Measurements from ENCODE around the gene PANX2.
A peak's percentile ranks its signal among the peaks of the same experiment; 100 is the strongest.

The PANX2 gene

GRCh38 chr22:50171319-50171964 lies 911 bp downstream of the PANX2 start:
- no peak for DNase-seq

- DNase-seq = no peak
These were observed 1.5 kb downstream of the PANX2 start for GRCh38 chr22:50171965-50172421.

- DNase-seq = peak; percentile 44 to 68
These were observed 2.9 kb downstream of the PANX2 start for GRCh38 chr22:50173311-50173982.

- no peak for DNase-seq
These were observed 3.4 kb downstream of the PANX2 start for GRCh38 chr22:50173983-50174355.

GRCh38 chr22:50174382-50175190 lies 4.1 kb downstream of the PANX2 start:
- no peak for DNase-seq

GRCh38 chr22:50175191-50175461 lies 4.6 kb downstream of the PANX2 start:
- DNase-seq = no peak

- DNase-seq = no peak
These were observed 5.7 kb downstream of the PANX2 start for GRCh38 chr22:50175921-50176849.

GRCh38 chr22:50176850-50177536 lies 6.5 kb downstream of the PANX2 start:
- DNase-seq = no peak

GRCh38 chr22:50177537-50178470 lies 7.3 kb downstream of the PANX2 start:
- DNase-seq = no peak

GRCh38 chr22:50178471-50178864 lies 7.9 kb downstream of the PANX2 start:
- DNase-seq = no peak

- DNase-seq = no peak
These were observed 8.6 kb downstream of the PANX2 start for GRCh38 chr22:50178871-50179869.

GRCh38 chr22:50179937-50180726 lies 9.6 kb downstream of the PANX2 start:
- DNase-seq = no peak

GRCh38 chr22:50180727-50181521 lies 10.4 kb downstream of the PANX2 start:
- DNase-seq = no peak

GRCh38 chr22:50182176-50183081 lies 11.9 kb downstream of the PANX2 start:
- DNase-seq = no peak

- DNase-seq = no peak
These were observed 12.8 kb downstream of the PANX2 start for GRCh38 chr22:50183141-50183971.
